Testis (tissue), 2 donors: ENCODE data around the gene SALL2.

Source experiments
- CTCF ChIP-seq, 3 experiments: fragments of 450-650 bp in 2 of 3; fragments of 200-600 bp in 1 of 3; sonication (generic) in 1 of 3; IDR thresholded peaks; one replicate each; pipeline ENCODE4 v1.5.1; 2016 to 2019; ENCODE audit warnings: antibody characterized with exemption in 3 of 3, mild to moderate bottlenecking in 2 of 3, moderate library complexity in 1 of 3
- POLR2A ChIP-seq: fragments of 450-650 bp; IDR thresholded peaks from one replicate; pipeline ENCODE4 v1.6.1; 2017; ENCODE audit warnings: antibody characterized with exemption, mild to moderate bottlenecking, moderate library complexity

DNA sequence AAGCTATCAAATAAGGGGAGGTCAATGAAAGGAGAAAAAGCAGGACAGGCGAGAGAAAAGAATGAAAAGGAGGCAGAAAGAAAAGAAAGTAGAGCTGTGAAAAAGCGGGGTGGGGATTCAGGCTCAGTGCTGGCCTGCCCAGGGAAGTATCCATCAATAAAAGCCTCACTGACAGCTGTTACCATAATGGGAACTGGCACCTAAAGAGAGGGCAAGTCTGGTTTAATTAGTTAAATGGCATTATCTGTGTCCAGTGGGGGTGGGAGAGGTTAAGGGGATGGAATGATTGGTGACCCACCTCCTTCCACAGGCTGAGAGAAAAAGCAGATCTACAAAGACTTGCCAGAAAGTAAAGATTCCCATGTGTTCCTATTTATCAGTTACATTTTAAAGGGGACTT, 7.4 kb downstream of the SALL2 start:
- TF ChIP-seq POLR2A (no peak), CTCF (IDR thresholded peaks at IDR 0.05) (no peak)
